Frontal cortex (tissue), 4 donors: Measurements from ENCODE around the gene CLN3. TPM values are rescaled to one million over a fixed set of nuclear protein-coding genes. Genes with fewer than 3 reads are reported as not detected.
A peak's percentile ranks its signal among the peaks of the same experiment; 100 is the strongest.
"Not testable (repeated sequence)": the region's sequence is repeated elsewhere in the genome, so short reads cannot be mapped to it uniquely, and the experiment has no call there.

ENCODE experiments used
- DNase-seq, 2 donors: peaks; one replicate each; pipeline ENCODE4 v3.0.0; 2012; ENCODE audit warnings: low spot score in 2 of 2
- FAIRE-seq: peaks from 2 replicates; lab custom pipeline; 2012; peaks lifted over from hg19 to GRCh38; lab: Jason Lieb, UNC
- total RNA-seq: library from RNA; depleted of rRNA; stranded (reverse); fragments of >200 nt; gene quantifications from one replicate; pipeline ENCODE4 v1.2.3, GENCODE V29; 2014
- donor health status: control.
- donor health status: control.
- donor health status: control.

The CLN3 gene
- total RNA-seq: 12.6 TPM

- FAIRE-seq (no peak), DNase-seq (peak; percentile 83 to 93)
Observed at GRCh38 chr16:28491970-28492474, at the start of gene CLN3. TSS of gene CLN3 (minus strand) at chr16:28492074. CDS start at chr16:28491759, 315 bp downstream.

- no peak for FAIRE-seq
Observed at GRCh38 chr16:28540346-28540745, 48.5 kb upstream of the CLN3 start.

GRCh38 chr16:28538733-28539596 lies 47.1 kb upstream of the CLN3 start, which contains the start of gene NUPR1:
TSS of gene NUPR1 (minus strand) at chr16:28538974. CDS start at chr16:28538907, 67 bp downstream.
- DNase-seq (peak; percentile 33 to 65), FAIRE-seq (no peak)

More at GRCh38 chr16:28540346-28540745, 48.5 kb upstream of the CLN3 start:
- no peak for DNase-seq

GRCh38 chr16:28537964-28538732 lies 46.3 kb upstream of the CLN3 start:
- FAIRE-seq (no peak), DNase-seq (no peak)

- DNase-seq (no peak), FAIRE-seq (no peak)
Observed at GRCh38 chr16:28537076-28537475, 45.2 kb upstream of the CLN3 start.

GRCh38 chr16:28534542-28535373 lies 42.9 kb upstream of the CLN3 start:
- FAIRE-seq: no peak
- DNase-seq: no peak

- FAIRE-seq: no peak
- no peak for DNase-seq
Observed at GRCh38 chr16:28532940-28533647, 41.2 kb upstream of the CLN3 start.

- FAIRE-seq (no peak), DNase-seq (no peak)
Observed at GRCh38 chr16:28531777-28532744, 40.2 kb upstream of the CLN3 start.

GRCh38 chr16:28529124-28529523 lies 37.2 kb upstream of the CLN3 start:
- DNase-seq: no peak
- FAIRE-seq: no peak

GRCh38 chr16:28528463-28528867 lies 36.6 kb upstream of the CLN3 start:
- FAIRE-seq (no peak), DNase-seq (no peak)

GRCh38 chr16:28527985-28528384 lies 36.1 kb upstream of the CLN3 start:
- FAIRE-seq: no peak
- DNase-seq: no peak

GRCh38 chr16:28527100-28527785 lies 35.4 kb upstream of the CLN3 start:
- FAIRE-seq: not testable (repeated sequence)

GRCh38 chr16:28526201-28527099 lies 34.6 kb upstream of the CLN3 start:
- DNase-seq: no peak
- no peak for FAIRE-seq

More at GRCh38 chr16:28527100-28527785, 35.4 kb upstream of the CLN3 start:
- not testable (repeated sequence) for DNase-seq

- DNase-seq (no peak), FAIRE-seq (no peak)
Observed at GRCh38 chr16:28524681-28525171, 32.9 kb upstream of the CLN3 start.

- no peak for FAIRE-seq
- DNase-seq: no peak
Observed at GRCh38 chr16:28522792-28523191, 30.9 kb upstream of the CLN3 start.

GRCh38 chr16:28521436-28521835 lies 29.6 kb upstream of the CLN3 start:
- FAIRE-seq (no peak), DNase-seq (no peak)
